NB4 (cell line): Measurements from ENCODE around the gene MIEN1.
A peak's percentile ranks its signal among the peaks of the same experiment; 100 is the strongest.

Experiments
- DNase-seq: peaks from one replicate; pipeline ENCODE4 v3.0.0; 2010; ENCODE audit warnings: low read depth
- H3K4me3 ChIP-seq: one replicate; pipeline ENCODE4 v1.5.1; 2011; ENCODE audit warnings: mild to moderate bottlenecking, low read depth, low read length, moderate library complexity
- CTCF ChIP-seq: IDR thresholded peaks from one replicate; pipeline ENCODE4 v1.5.1; 2012; ENCODE audit warnings: low read depth, low read length
- MAX ChIP-seq: IDR thresholded peaks from 2 replicates; pipeline ENCODE4 v1.6.1; 2011; ENCODE audit warnings: low read depth, low read length
- MYC ChIP-seq: IDR thresholded peaks from 2 replicates; pipeline ENCODE4 v1.6.1; 2011; ENCODE audit warnings: low read depth, low read length
- POLR2A ChIP-seq: IDR thresholded peaks from 2 replicates; pipeline ENCODE4 v1.6.1; 2011; ENCODE audit warnings: mild to moderate bottlenecking; ENCODE audit not compliant: insufficient read length; ENCODE audit errors: extremely low read depth

Gene MIEN1

GRCh38 chr17:39730095-39730921 lies at the start of gene MIEN1:
MIEN1 (minus strand) TSS chr17:39730532; CDS start chr17:39730495, 37 bp downstream.
- TF ChIP-seq CTCF (peak; percentile 71), MAX (peak; percentile 88), MYC (peak; percentile 35), POLR2A (peak; percentile 85)
- peak within 1 kb of the TSS; percentile 87 for H3K4me3 ChIP-seq
- peak; percentile 87 for DNase-seq

GRCh38 chr17:39777534-39778365 lies 47.4 kb upstream of the MIEN1 start:
- no peak for TF ChIP-seq MAX
- no peak for TF ChIP-seq POLR2A
- no peak for TF ChIP-seq MYC
- TF ChIP-seq CTCF: no peak
- no peak for DNase-seq
- H3K4me3 ChIP-seq: no peak overlapping the region

GRCh38 chr17:39776252-39776651 lies 45.9 kb upstream of the MIEN1 start:
- no peak for DNase-seq
- H3K4me3 ChIP-seq: no peak overlapping the region
- TF ChIP-seq CTCF (no peak), POLR2A (no peak), MAX (no peak), MYC (no peak)

- H3K4me3 ChIP-seq: no peak overlapping the region
- TF ChIP-seq CTCF (no peak), MAX (no peak), MYC (no peak), POLR2A (no peak)
- no peak for DNase-seq
Measured at GRCh38 chr17:39775031-39775430, 44.7 kb upstream of the MIEN1 start.

GRCh38 chr17:39774047-39774446 lies 43.7 kb upstream of the MIEN1 start:
- no peak overlapping the region for H3K4me3 ChIP-seq
- no peak for TF ChIP-seq POLR2A
- no peak for TF ChIP-seq MYC
- TF ChIP-seq CTCF: no peak
- TF ChIP-seq MAX: no peak
- no peak for DNase-seq
